ENCODE measurements around the gene TMEM79. TPM values are rescaled to one million over a fixed set of nuclear protein-coding genes. Genes with fewer than 3 reads are reported as not detected.

Gene TMEM79
- total RNA-seq, 1 experiment from 2014 or later: 9.1 TPM

GRCh38 chr1:156293895-156294294, 9.8 kb downstream of the TMEM79 start:
- Histone ChIP-seq H3K9me3 (ENCODE audit: low read depth, low read length, poor library complexity, severe bottlenecking) (no peaks in the 10 kb centered on the region), H3K4me1 (ENCODE audit: insufficient read depth, low read length, poor library complexity, severe bottlenecking) (peaks cover 6% of the 10 kb centered on the region), H3K4me3 (ENCODE audit: low read depth, low read length, poor library complexity, severe bottlenecking) (no peak overlapping the region), H3K27me3 (replicated peaks; ENCODE audit: insufficient read depth, low read depth, low read length, poor library complexity) (no peaks in the 10 kb centered on the region), H3K36me3 (ENCODE audit: insufficient read depth, low read length, poor library complexity, severe bottlenecking) (peaks cover 3% of the 10 kb centered on the region), H3K27ac (ENCODE audit: low read depth, low read length, poor library complexity, severe bottlenecking) (no peak overlapping the region)
- intact Hi-C loops (cut with micrococcal nuclease; ENCODE audit: unreplicated experiment): no loop called here
- POLR2A ChIA-PET (ENCODE audit: low non-redundant PET): no interaction called here
- no TSS peak for BruUV-seq (replicated peaks)
- DNase-seq (ENCODE audit: low spot score): no peak
- TF ChIP-seq CTCF (conservative IDR thresholded peaks at IDR 0.05; ENCODE audit: low read depth, low read length) (no peak), EZH2 (IDR thresholded peaks at IDR 0.05; ENCODE audit: borderline replicate concordance, low read depth, low read length, poor library complexity, severe bottlenecking) (no peak)
- CTCF ChIA-PET: no interaction called here

GRCh38 chr1:156295391-156295947, 11.3 kb downstream of the TMEM79 start, which contains the start of gene GLMP:
GLMP (minus strand) TSS chr1:156295679; CDS start chr1:156295645, 34 bp downstream.
- BruUV-seq (replicated peaks): no TSS peak
- peak within 1 kb of the TSS; percentile 56 for H3K27ac ChIP-seq (ENCODE audit: low read depth, low read length, poor library complexity, severe bottlenecking)
- ChIA-PET POLR2A (ENCODE audit: low non-redundant PET) (no interaction called here), CTCF (interaction anchor here (0.6 to 0.7 kb wide), 2 partner anchors 8 to 64 kb away, joined by 4 read pairs; no protein-coding TSS in a partner anchor)
- H3K9me3 ChIP-seq (ENCODE audit: low read depth, low read length, poor library complexity, severe bottlenecking): no peaks in the 10 kb centered on the region
- intact Hi-C loops (cut with micrococcal nuclease; ENCODE audit: unreplicated experiment): no loop called here
- peak within 1 kb of the TSS; percentile 59 for H3K4me3 ChIP-seq (ENCODE audit: low read depth, low read length, poor library complexity, severe bottlenecking)
- peaks cover 3% of the 10 kb centered on the region for H3K36me3 ChIP-seq (ENCODE audit: insufficient read depth, low read length, poor library complexity, severe bottlenecking)
- TF ChIP-seq CTCF (conservative IDR thresholded peaks at IDR 0.05; ENCODE audit: low read depth, low read length) (no peak), EZH2 (IDR thresholded peaks at IDR 0.05; ENCODE audit: borderline replicate concordance, low read depth, low read length, poor library complexity, severe bottlenecking) (no peak)
- peak; percentile 68 for DNase-seq (ENCODE audit: low spot score)
- H3K4me1 ChIP-seq (ENCODE audit: insufficient read depth, low read length, poor library complexity, severe bottlenecking): peaks cover 6% of the 10 kb centered on the region
- no peaks in the 10 kb centered on the region for H3K27me3 ChIP-seq (replicated peaks; ENCODE audit: insufficient read depth, low read depth, low read length, poor library complexity)

GRCh38 chr1:156298852-156299357, 14.8 kb downstream of the TMEM79 start, which contains the start of gene VHLL:
VHLL (minus strand) TSS chr1:156299307; CDS start chr1:156299189, 118 bp downstream.
- CTCF ChIA-PET: no interaction called here

More at GRCh38 chr1:156298852-156299357, 14.8 kb downstream of the TMEM79 start, which contains the start of gene VHLL:
- Histone ChIP-seq H3K36me3 (ENCODE audit: insufficient read depth, low read length, poor library complexity, severe bottlenecking) (peaks cover under 1% of the 10 kb centered on the region), H3K4me3 (ENCODE audit: low read depth, low read length, poor library complexity, severe bottlenecking) (no peak within 1 kb of the TSS), H3K27me3 (replicated peaks; ENCODE audit: insufficient read depth, low read depth, low read length, poor library complexity) (no peaks in the 10 kb centered on the region), H3K4me1 (ENCODE audit: insufficient read depth, low read length, poor library complexity, severe bottlenecking) (no peaks in the 10 kb centered on the region), H3K27ac (ENCODE audit: low read depth, low read length, poor library complexity, severe bottlenecking) (no peak within 1 kb of the TSS), H3K9me3 (ENCODE audit: low read depth, low read length, poor library complexity, severe bottlenecking) (no peaks in the 10 kb centered on the region)
- TF ChIP-seq CTCF (conservative IDR thresholded peaks at IDR 0.05; ENCODE audit: low read depth, low read length): no peak
- TF ChIP-seq EZH2 (IDR thresholded peaks at IDR 0.05; ENCODE audit: borderline replicate concordance, low read depth, low read length, poor library complexity, severe bottlenecking): no peak
- no TSS peak for BruUV-seq (replicated peaks)
- intact Hi-C loops (cut with micrococcal nuclease; ENCODE audit: unreplicated experiment): no loop called here
- no peak for DNase-seq (ENCODE audit: low spot score)
- POLR2A ChIA-PET (ENCODE audit: low non-redundant PET): no interaction called here

Measured in A673 (cell line).